A204.1 (cell line): ENCODE measurements around the gene SPTLC3.

Experiments used
- FAIRE-seq: peaks from 2 replicates; lab custom pipeline; 2012; peaks lifted over from hg19 to GRCh38; lab: Jason Lieb, UNC

SPTLC3 gene

DNA sequence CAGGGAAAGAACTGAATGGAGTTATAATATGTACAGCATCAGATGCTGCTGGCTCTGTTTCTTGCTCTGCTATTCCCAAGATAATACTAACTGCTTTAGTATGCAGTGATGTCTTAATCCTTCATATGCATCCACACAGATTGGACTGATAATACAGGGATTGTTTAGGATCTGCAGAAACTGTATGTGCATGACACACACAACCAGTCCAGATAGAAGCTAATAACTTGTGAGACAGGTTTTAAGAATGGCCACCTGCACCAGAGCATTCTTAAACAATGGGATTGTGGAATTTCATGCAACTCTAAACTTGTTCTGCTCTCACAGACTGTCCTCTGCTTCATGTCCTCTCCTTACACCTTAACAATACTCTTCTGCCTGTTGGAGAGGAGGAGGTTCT lies 90.9 kb downstream of the SPTLC3 start:
- FAIRE-seq = no peak

DNA sequence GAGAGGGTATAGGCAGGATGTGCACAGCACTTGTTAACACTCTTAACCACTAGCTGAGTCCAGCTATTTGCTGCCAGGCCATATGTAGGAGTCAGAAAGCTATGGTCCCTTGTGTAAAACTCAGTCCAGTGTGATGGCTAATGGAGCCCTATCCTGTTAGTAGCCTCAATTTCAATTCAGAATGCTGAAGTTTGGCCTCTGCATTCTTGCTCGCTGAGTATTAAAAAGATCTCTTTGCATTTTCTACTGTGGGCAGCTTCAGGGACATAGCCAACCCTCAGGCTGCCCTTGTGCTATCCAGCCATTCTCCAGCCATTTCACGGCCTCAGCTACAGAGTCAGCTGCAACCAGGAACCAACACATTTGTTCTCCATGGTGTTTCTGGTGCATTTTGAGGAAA lies 92.5 kb downstream of the SPTLC3 start:
- FAIRE-seq = no peak

GRCh38 chr20:13101706-13102105 lies 92.9 kb downstream of the SPTLC3 start:
- FAIRE-seq = no peak

GRCh38 chr20:13102237-13102636 lies 93.5 kb downstream of the SPTLC3 start:
- FAIRE-seq = no peak

GRCh38 chr20:13102694-13103093 lies 93.9 kb downstream of the SPTLC3 start:
- no peak for FAIRE-seq

DNA sequence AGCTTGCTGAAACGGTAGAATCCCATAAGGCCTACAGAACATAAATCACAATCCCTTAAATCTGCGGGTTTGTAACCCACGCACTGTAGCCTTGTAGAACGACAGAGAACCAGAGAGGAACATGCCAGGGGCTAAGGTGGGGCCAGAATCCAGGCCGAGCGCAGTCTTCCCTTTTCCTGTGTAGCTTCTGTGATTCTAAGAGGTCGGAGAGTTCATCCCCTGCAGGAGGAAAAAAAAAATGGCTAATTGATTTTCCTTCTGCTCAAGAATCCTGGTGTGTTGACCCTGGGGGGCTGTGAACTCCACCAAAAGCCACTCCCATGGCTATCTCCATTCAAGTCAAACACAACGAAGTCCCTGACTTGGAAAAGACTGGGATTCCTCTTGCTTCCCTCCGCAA lies 96.3 kb downstream of the SPTLC3 start:
- FAIRE-seq = no peak

DNA sequence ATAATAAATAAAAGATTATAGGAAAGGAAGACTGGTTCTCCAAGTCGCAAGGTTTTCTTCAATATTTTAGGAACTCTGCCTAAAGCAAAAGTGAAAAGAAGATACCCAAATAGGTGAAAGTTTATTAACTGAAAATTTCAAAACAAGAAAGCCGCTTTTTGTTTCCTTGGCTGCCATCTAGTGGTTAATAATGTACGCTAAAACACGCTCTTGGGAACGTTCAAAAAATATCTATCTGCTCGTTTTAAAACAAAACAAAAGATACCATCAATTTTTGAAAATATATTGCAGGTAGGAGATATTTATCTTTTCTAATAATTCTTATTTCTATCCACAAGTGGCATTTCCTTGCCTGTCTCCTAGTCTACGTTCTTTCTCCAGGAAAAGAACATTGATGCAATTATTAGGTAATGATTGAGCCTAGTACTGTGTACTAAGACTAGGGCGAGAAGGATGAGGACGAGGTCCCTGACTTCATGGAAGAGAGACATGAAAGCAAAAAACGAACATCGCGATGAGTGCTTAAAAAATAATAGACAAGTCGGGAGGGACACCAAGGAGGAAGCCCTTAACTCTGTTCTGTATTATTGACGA lies 97.2 kb downstream of the SPTLC3 start:
- peak; percentile 97 for FAIRE-seq

GRCh38 chr20:13109658-13110057 lies 100.9 kb downstream of the SPTLC3 start:
- FAIRE-seq = no peak

- no peak for FAIRE-seq
Measured at GRCh38 chr20:13110796-13111195, 102.0 kb downstream of the SPTLC3 start.

GRCh38 chr20:13111249-13111911 lies 102.6 kb downstream of the SPTLC3 start:
- no peak for FAIRE-seq

- FAIRE-seq = no peak
Measured at GRCh38 chr20:13113731-13114130, 105.0 kb downstream of the SPTLC3 start.

DNA sequence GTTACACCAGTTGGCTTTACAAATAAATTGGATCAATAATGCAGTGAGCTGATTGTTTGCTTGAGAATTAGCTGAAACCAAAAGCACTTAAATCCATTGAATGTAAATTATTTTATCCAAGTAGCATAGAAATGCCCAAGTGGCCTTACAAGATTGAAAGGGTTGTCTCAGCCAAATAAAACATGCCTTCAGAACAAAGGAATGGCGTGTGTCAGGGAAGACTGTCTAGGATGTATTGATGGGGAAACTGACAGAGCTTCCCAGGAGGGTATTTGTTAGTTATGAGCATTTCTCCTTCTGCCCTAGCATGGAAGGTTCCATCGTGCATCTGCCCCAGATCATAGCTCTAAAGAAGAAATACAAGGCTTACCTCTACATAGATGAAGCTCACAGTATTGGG lies 108.4 kb downstream of the SPTLC3 start:
- FAIRE-seq = no peak

GRCh38 chr20:13118676-13119075 lies 109.9 kb downstream of the SPTLC3 start:
- no peak for FAIRE-seq

- FAIRE-seq = peak; percentile 58
Measured at GRCh38 chr20:13119583-13119982, 110.8 kb downstream of the SPTLC3 start.

DNA sequence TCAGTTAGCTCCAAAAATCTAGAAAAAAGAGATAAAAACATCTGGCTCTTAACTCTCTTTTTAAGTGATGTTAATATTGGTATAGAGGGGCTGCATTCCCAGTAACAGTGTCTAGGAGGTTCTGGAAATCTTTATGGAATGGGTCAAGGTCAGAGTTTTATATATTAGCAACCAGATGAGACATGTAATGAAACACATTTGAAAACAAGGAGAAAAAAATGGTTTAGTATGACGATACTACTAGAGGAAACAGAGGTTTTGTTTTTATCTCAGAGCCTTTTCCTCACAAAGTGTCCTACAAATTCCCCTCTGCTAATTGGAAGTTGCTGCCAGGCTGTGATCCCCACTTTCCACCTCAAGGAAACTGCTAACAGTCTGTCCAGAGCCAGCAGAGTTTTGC lies 111.7 kb downstream of the SPTLC3 start:
- no peak for FAIRE-seq

GRCh38 chr20:13121840-13122515 lies 113.2 kb downstream of the SPTLC3 start:
- no peak for FAIRE-seq

DNA sequence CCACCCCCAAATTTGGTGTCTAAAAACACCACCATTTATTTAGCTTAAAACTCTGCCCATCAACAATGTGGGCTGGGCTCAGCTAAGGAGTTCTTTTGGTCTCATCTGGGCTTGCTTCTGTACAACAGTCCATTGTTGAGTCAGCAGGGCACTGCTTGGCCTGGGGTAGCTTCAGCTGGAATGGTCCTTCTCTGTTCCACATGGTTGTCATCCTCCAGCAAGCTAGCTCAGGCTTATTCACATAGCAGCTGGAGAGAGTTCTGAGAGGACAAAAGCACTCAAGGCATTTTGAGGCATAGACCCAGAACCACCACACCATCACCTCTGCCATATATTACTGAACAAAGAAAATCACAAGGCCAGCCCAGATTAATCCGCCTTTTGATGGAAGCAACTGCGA lies 116.7 kb downstream of the SPTLC3 start:
- FAIRE-seq = no peak

DNA sequence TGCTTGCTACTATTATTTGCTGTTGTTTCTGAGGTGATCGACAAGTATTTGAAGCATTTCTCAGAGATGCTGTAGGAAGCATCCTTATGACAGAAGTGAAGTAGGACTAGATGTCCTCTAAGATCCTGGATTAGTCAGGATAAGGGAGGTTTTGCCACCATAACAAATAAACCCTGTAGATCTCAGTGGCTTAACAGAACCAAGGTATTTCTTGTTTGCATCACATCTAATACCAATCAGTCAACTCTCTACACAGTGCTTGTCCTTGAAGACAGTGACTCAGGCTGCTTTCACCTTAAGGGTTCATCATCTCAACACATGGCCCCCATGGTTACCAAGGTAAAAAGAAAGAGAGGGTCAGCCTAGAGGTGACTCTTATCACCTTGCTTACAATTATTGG lies 119.4 kb downstream of the SPTLC3 start:
- no peak for FAIRE-seq

GRCh38 chr20:13130061-13130706 lies 121.4 kb downstream of the SPTLC3 start:
- no peak for FAIRE-seq

- no peak for FAIRE-seq
Measured at GRCh38 chr20:13130707-13131103, 121.9 kb downstream of the SPTLC3 start.

DNA sequence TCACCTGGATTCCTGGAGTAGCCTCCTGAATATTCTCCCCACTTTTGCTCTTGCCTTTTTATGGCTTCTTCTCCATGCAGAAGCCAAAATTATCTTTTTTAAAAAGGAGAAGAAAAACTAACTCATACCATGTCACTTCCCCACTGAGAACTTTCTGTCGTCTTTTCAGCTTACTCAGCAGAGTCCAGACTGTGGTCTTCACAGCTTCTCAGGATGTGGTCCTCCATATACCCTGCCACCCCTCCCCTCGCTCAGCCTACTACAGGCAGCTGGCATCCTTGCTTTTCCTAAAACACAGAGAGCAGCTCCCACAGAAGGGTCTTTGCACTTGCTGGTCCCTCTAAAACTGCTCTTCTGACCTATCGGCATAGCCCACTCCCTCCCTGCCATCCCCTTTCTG lies 122.9 kb downstream of the SPTLC3 start:
- FAIRE-seq = no peak

DNA sequence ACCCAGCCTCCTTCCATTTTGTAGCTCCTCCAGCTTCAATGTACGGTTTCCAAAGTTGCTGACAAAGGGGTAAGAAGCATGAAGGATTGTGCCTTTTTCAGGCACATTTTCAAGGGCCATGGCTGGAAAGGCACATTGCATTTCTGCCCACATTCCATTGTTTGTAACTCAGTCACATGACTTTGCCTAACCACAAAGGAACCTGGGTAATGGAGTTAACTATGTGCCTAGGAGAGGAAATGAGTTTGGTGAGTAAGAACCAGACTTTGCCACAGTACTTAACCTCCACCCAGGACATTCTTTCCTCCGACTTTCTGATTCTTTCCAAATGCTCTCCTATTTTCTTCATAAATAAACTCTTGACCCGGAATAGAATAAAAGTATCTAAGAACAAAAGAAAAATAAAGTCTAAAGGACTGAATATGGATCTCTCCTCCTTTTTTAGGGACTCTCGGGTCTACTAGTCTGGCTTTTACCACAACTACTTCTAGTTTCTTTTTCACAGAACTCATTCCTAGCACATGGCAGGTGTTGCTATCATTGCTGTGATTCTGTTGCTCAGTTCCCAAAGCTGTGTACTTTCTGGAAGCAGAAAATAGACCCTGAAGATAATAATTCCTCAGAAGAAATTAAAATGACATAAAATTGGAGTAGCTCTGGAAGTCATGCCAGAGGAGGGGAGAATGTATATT lies 130.8 kb downstream of the SPTLC3 start:
- no peak for FAIRE-seq

DNA sequence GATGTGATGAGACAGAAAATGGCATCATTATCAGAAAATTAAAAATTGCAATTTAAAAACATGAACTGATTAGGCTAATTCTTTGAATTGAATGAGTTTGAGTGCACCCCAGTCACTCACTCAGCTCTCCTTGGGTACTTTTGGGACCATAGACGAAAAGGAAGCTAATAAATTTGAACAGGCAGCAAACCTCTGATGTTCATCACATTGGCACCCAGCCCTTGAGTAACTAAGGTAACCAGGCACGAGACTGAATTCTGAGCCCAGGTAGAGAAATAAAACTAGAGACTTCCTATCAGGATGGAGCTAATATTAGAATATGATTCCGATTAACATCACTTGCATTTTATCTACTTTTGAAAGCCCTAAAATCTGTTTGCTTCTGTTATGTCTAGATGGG lies 131.4 kb downstream of the SPTLC3 start:
- no peak for FAIRE-seq
